ENCODE measurements around the gene PPP6R3. TPM values are rescaled to one million over a fixed set of nuclear protein-coding genes. Genes with fewer than 3 reads are reported as not detected.

The PPP6R3 gene
- total and polyA plus RNA-seq, 2 of the 13 experiments (the other 11 are each of a cell fraction or from before 2014, with no cell fraction given), result 41.2 to 83.4 TPM

GRCh38 chr11:68469122-68469521, 8.6 kb downstream of the PPP6R3 start (continued):
- TF ChIP-seq FOXK2 (IDR thresholded peaks at IDR 0.05) (peak; percentile 85; the same call in 1 of the 2 replicates), TFDP2 (CRISPR knock-in tag; IDR thresholded peaks at IDR 0.05) (no peak), FOXO1 (CRISPR knock-in tag; IDR thresholded peaks at IDR 0.05) (0 out of 2 replicates have a peak, but pooled peaks have one; percentile 17), ZNF331 (CRISPR knock-in tag; IDR thresholded peaks at IDR 0.05) (peak; percentile 25; the same call in 1 of the 2 replicates), POGK (CRISPR knock-in tag; conservative IDR thresholded peaks at IDR 0.05) (0 out of 2 replicates have a peak, but pooled peaks have one; percentile 39), ZHX1 (CRISPR knock-in tag; IDR thresholded peaks at IDR 0.05; ENCODE audit: low read depth) (peak; percentile 28; the same call in 1 of the 2 replicates), TP53 (CRISPR knock-in tag; conservative IDR thresholded peaks at IDR 0.05) (no peak), ARID4A (CRISPR knock-in tag; IDR thresholded peaks at IDR 0.05; ENCODE audit: borderline replicate concordance) (peak; percentile 58; the same call in 1 of the 2 replicates), ZBTB7B (CRISPR knock-in tag; IDR thresholded peaks at IDR 0.05) (no peak), KLF16 (CRISPR knock-in tag; IDR thresholded peaks at IDR 0.05) (peak in 1 of 2 experiments; percentile 30; a peak in 1 of 4 replicates), PAXIP1 (CRISPR knock-in tag; conservative IDR thresholded peaks at IDR 0.05) (peak; percentile 46; the same call in 1 of the 2 replicates), ATF4 (CRISPR knock-in tag; IDR thresholded peaks at IDR 0.05) (peak in 1 of 2 experiments; percentile 37; a peak in 1 of 4 replicates)
